Transverse colon (tissue), 3 donors: ENCODE results near the gene ZCWPW1.

Experiments used
- POLR2A ChIP-seq: fragments of 450-650 bp; IDR thresholded peaks from one replicate; pipeline ENCODE4 v1.6.1; 2016; ENCODE audit warnings: antibody characterized with exemption, mild to moderate bottlenecking, moderate library complexity
- TF ChIP-seq, protein P1 (sequence below), 5 experiments: fragments of 200-600 bp in 3 of 5; fragments of 450-650 bp in 2 of 5; sonication (generic) in 3 of 5; IDR thresholded peaks; 1 replicate in 2 of 5; 2 replicates in 3 of 5; pipeline ENCODE4 v1.5.1; 2016 to 2017; ENCODE audit warnings: antibody characterized with exemption in 5 of 5, inconsistent platforms in 3 of 5, mild to moderate bottlenecking in 2 of 5, moderate library complexity in 1 of 5

DNA sequence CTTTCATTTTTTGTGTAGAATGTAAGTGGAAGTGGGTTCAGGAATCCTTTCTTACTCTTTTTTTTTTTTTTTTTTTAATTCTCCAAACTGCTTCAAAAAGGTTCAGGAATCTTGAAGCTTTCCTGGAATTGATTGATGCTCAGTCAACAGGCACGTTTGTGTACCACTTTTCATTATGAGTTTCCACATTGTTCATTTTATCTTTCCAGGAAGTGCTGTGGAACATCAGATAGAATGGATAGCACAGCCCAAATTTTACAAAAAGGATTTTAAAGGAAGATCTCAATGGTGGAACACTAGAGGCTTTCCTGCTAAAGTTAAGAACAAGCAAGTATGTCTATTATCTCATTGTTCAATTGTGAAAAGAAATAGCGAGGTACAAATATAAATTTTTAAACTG lies 9.7 kb upstream of the ZCWPW1 start:
- TF ChIP-seq, protein P1, sequence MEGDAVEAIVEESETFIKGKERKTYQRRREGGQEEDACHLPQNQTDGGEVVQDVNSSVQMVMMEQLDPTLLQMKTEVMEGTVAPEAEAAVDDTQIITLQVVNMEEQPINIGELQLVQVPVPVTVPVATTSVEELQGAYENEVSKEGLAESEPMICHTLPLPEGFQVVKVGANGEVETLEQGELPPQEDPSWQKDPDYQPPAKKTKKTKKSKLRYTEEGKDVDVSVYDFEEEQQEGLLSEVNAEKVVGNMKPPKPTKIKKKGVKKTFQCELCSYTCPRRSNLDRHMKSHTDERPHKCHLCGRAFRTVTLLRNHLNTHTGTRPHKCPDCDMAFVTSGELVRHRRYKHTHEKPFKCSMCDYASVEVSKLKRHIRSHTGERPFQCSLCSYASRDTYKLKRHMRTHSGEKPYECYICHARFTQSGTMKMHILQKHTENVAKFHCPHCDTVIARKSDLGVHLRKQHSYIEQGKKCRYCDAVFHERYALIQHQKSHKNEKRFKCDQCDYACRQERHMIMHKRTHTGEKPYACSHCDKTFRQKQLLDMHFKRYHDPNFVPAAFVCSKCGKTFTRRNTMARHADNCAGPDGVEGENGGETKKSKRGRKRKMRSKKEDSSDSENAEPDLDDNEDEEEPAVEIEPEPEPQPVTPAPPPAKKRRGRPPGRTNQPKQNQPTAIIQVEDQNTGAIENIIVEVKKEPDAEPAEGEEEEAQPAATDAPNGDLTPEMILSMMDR (IDR thresholded peaks at IDR 0.05) = no peak
- no peak for TF ChIP-seq POLR2A
